CD4-positive, alpha-beta T cell (primary cell): ENCODE results near the gene TSPAN9. TPM values are rescaled to one million over a fixed set of nuclear protein-coding genes. Genes with fewer than 3 reads are reported as not detected.

Experiments used
- ATAC-seq: fragments of 200-7000 bp; cut with Tn5 transposase; one replicate; pipeline ENCODE4 v1.10.0; 2022; ENCODE audit warnings: mild to moderate bottlenecking; ENCODE audit not compliant: poor library complexity
- CTCF ChIA-PET: fragments of 350-600 bp; sonication (Branson Sonifier 250); formaldehyde crosslinking; loops from one replicate; lab custom pipeline; 2021; ENCODE audit warnings: antibody characterized with exemption, inconsistent platforms; lab: Charles Lee
- POLR2A ChIA-PET: fragments of 350-600 bp; sonication (Branson Sonifier 250); formaldehyde crosslinking; loops from one replicate; lab custom pipeline; 2021; ENCODE audit warnings: antibody characterized with exemption, inconsistent platforms; lab: Charles Lee
- DNase-seq, 14 experiments: peaks; one replicate each; pipeline ENCODE4 v3.0.0-alpha.2; 2013 to 2020; ENCODE audit warnings: mixed read lengths in 2 of 14
- H3K27ac ChIP-seq, 2 donors: one replicate each; pipeline versions ENCODE4 v1.5.1 to v1.7.0; 2013; ENCODE audit warnings: low read length in 2 of 2, low read depth in 1 of 2, mild to moderate bottlenecking in 1 of 2
- H3K27me3 ChIP-seq, 2 experiments: 1 replicate in 1 of 2; 2 replicates in 1 of 2; pipeline versions ENCODE4 v1.6.1 to v1.7.0; 2013; ENCODE audit warnings: low read length in 2 of 2, control low read depth in 1 of 2, mild to moderate bottlenecking in 1 of 2, moderate library complexity in 1 of 2; ENCODE audit not compliant: insufficient read depth in 2 of 2, control insufficient read depth in 1 of 2
- H3K36me3 ChIP-seq: one replicate; pipeline ENCODE4 v1.6.1; 2013; ENCODE audit warnings: low read length, control low read depth; ENCODE audit not compliant: insufficient read depth
- H3K4me1 ChIP-seq: one replicate; pipeline ENCODE4 v1.6.1; 2013; ENCODE audit warnings: low read length, control low read depth; ENCODE audit not compliant: insufficient read depth
- H3K4me3 ChIP-seq: one replicate; pipeline ENCODE4 v1.5.1; 2013; ENCODE audit warnings: mild to moderate bottlenecking, low read length, moderate library complexity
- H3K9me3 ChIP-seq, 2 experiments: 1 replicate in 1 of 2; 2 replicates in 1 of 2; pipeline versions ENCODE4 v1.6.1 to v1.7.0; 2013; ENCODE audit warnings: low read length in 2 of 2, mild to moderate bottlenecking in 2 of 2, control low read depth in 1 of 2, moderate library complexity in 1 of 2; ENCODE audit not compliant: control insufficient read depth in 1 of 2, insufficient read depth in 1 of 2
- H3K27ac Mint-ChIP-seq: one replicate; pipeline ENCODE4 v1.8.0; 2020; ENCODE audit warnings: mixed read lengths
- H3K27me3 Mint-ChIP-seq: one replicate; pipeline ENCODE4 v1.8.0; 2021; ENCODE audit warnings: mixed read lengths
- H3K36me3 Mint-ChIP-seq: one replicate; pipeline ENCODE4 v1.8.0; 2021; ENCODE audit warnings: low read depth, mixed read lengths
- H3K4me1 Mint-ChIP-seq: one replicate; pipeline ENCODE4 v1.8.0; 2021; ENCODE audit warnings: low read depth, mixed read lengths
- H3K4me3 Mint-ChIP-seq: one replicate; pipeline ENCODE4 v1.8.0; 2020; ENCODE audit warnings: mild to moderate bottlenecking, mixed read lengths
- H3K9me3 Mint-ChIP-seq: one replicate; pipeline ENCODE4 v1.8.0; 2020; ENCODE audit warnings: mixed read lengths
- intact Hi-C, 2 experiments: fragments of 100-400 bp; cut with DNase I in 1 of 2; cut with micrococcal nuclease in 1 of 2; formaldehyde crosslinking; loops; one replicate each; pipeline versions ENCODE4 v1.15.1 to v1.9.0; 2023 to 2025; cut with DNase I, micrococcal nuclease
- total RNA-seq, 174 experiments: library from RNA in 2 of 174; stranded (reverse) in 2 of 174; gene quantifications; one replicate each; pipeline ENCODE4 v1.2.3 and lab custom pipeline; 2021 to 2026
- TF ChIP-seq, protein P1 (sequence below): fragments of 200-600 bp; IDR thresholded peaks from one replicate; pipeline ENCODE4 v1.8.0; 2022; ENCODE audit warnings: antibody characterized with exemption, mild to moderate bottlenecking

The TSPAN9 gene
- total RNA-seq, 2 experiments from 2014 or later = 0.82 to 1.3 TPM

DNA sequence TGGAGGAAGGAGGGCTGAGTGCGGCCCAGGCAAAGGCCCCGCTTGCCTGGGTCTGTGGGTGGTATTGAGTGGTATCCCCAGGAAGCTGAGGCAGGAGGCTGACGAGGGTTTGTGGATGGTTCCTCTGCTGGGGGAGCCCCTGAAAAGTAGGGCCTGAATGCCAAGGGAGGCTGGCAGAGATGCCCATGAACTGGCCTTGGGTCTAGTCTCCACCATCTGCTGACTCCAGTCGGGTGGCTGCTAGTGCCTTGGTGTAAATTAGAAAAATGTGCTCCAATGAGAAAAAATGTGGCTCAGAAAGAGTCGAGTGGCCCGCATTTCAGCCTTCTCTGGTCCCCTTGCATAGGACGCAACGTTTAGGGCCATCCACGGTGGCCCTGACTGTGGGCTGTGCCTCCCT is 232.6 kb downstream of the TSPAN9 start:
- intact Hi-C loops = no loop called here
- H3K27me3 Mint-ChIP-seq = no peaks in the 10 kb centered on the region

DNA sequence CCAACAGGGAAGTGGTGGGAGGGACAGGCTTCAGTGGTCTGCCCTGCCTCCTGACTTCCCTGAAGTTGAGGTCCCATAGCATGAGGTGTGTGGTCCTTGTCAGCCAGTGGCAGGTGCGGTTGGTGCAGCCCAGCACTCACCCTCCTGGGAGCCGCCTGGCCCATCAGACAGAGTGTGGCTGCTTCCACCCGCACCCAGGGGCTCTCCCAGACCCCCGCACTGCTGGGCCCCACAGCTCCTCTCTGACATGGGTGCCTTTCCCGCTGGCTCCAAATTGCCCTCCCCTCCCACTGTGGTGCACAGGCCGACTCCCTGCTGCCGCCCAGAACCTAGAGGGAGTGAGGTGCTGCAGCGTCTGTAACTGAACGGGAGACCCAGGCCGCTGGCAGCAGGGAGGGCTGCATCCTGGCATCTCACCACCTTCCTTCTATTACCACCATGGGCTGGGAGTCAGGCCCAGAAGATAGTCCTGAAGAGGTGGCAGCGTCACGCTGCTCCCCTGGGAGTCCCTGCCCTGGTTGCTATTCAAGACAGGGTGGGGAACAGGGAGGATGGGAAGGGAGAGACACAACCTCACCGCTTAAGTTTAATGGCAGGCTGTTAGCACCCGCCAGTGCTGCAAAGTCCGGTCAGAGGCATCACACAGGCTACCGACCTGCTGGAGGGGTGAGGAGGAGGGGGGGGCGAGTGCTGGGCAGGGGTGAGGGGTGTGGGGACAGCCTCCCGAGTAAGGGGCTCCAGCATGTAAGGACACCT is 233.3 kb downstream of the TSPAN9 start:
- no peaks in the 10 kb centered on the region for H3K4me1 Mint-ChIP-seq
- H3K4me1 ChIP-seq = no peaks in the 10 kb centered on the region
- intact Hi-C loops = no loop called here
- H3K27me3 Mint-ChIP-seq = no peaks in the 10 kb centered on the region
- H3K4me3 Mint-ChIP-seq = no peak overlapping the region
- no peaks in the 10 kb centered on the region for H3K36me3 Mint-ChIP-seq
- TF ChIP-seq, protein P1, sequence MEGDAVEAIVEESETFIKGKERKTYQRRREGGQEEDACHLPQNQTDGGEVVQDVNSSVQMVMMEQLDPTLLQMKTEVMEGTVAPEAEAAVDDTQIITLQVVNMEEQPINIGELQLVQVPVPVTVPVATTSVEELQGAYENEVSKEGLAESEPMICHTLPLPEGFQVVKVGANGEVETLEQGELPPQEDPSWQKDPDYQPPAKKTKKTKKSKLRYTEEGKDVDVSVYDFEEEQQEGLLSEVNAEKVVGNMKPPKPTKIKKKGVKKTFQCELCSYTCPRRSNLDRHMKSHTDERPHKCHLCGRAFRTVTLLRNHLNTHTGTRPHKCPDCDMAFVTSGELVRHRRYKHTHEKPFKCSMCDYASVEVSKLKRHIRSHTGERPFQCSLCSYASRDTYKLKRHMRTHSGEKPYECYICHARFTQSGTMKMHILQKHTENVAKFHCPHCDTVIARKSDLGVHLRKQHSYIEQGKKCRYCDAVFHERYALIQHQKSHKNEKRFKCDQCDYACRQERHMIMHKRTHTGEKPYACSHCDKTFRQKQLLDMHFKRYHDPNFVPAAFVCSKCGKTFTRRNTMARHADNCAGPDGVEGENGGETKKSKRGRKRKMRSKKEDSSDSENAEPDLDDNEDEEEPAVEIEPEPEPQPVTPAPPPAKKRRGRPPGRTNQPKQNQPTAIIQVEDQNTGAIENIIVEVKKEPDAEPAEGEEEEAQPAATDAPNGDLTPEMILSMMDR = no peak
- peaks cover 0 to 5% of the 10 kb centered on the region in 2 experiments for H3K9me3 ChIP-seq
- no peak overlapping the region for H3K27ac ChIP-seq
- H3K9me3 Mint-ChIP-seq = no peaks in the 10 kb centered on the region
- no peak overlapping the region for H3K27ac Mint-ChIP-seq
- no peak for DNase-seq
- H3K4me3 ChIP-seq = no peak overlapping the region
- peaks cover 0 to 2% of the 10 kb centered on the region in 2 experiments for H3K27me3 ChIP-seq
- ATAC-seq = no peak
- no peaks in the 10 kb centered on the region for H3K36me3 ChIP-seq
- ChIA-PET POLR2A (no interaction called here), CTCF (no interaction called here)

More for the DNA sequence above, 232.6 kb downstream of the TSPAN9 start:
- H3K9me3 Mint-ChIP-seq = no peaks in the 10 kb centered on the region
- Histone ChIP-seq H3K4me1 (no peaks in the 10 kb centered on the region), H3K27me3 (peaks cover 0 to 2% of the 10 kb centered on the region in 2 experiments), H3K9me3 (peaks cover 0 to 5% of the 10 kb centered on the region in 2 experiments), H3K36me3 (no peaks in the 10 kb centered on the region), H3K4me3 (no peak overlapping the region), H3K27ac (no peak overlapping the region)
- ChIA-PET CTCF (no interaction called here), POLR2A (no interaction called here)
- H3K4me3 Mint-ChIP-seq = no peak overlapping the region
- no peak for DNase-seq
- H3K36me3 Mint-ChIP-seq = no peaks in the 10 kb centered on the region
- no peak overlapping the region for H3K27ac Mint-ChIP-seq
- TF ChIP-seq, protein P1 = no peak
- ATAC-seq = no peak
- no peaks in the 10 kb centered on the region for H3K4me1 Mint-ChIP-seq

DNA sequence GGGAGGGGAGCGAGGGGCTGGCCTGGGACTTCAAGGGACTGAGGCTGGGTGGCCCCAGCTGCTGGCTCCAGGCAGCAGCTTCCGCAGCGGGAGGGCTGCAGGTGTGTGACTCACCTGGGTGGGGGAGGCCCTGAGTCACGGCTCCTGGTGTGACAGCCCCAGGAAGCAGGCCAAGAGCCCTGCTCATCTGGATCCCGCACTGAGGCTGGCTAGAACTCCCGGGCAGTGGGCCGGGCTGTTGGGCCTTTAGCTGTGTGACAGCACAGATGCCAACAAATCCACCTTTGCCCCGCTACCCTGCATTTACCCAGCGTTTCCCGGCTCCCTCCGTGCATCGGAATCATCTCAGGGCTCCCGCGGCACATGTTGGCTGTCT is 233.8 kb downstream of the TSPAN9 start:
- intact Hi-C loops = no loop called here
- ATAC-seq = no peak

More for the DNA sequence above, 233.8 kb downstream of the TSPAN9 start:
- Histone ChIP-seq H3K27ac (no peak overlapping the region), H3K4me1 (no peaks in the 10 kb centered on the region), H3K9me3 (peaks cover 0 to 5% of the 10 kb centered on the region in 2 experiments), H3K27me3 (peaks cover 0 to 2% of the 10 kb centered on the region in 2 experiments), H3K36me3 (no peaks in the 10 kb centered on the region), H3K4me3 (no peak overlapping the region)
- ChIA-PET POLR2A (no interaction called here), CTCF (no interaction called here)
- Mint-ChIP-seq H3K4me3 (no peak overlapping the region), H3K36me3 (no peaks in the 10 kb centered on the region), H3K27me3 (no peaks in the 10 kb centered on the region), H3K9me3 (no peaks in the 10 kb centered on the region), H3K4me1 (no peaks in the 10 kb centered on the region), H3K27ac (no peak overlapping the region)
- DNase-seq = no peak
- TF ChIP-seq, protein P1 = no peak
